ENCODE results near the gene BANK1. TPM values are rescaled to one million over a fixed set of nuclear protein-coding genes. Genes with fewer than 3 reads are reported as not detected.

The BANK1 gene
- total and polyA plus RNA-seq, 10 of the 15 experiments (the other 5 are each of a cell fraction or from before 2014, with no cell fraction given), result 0.13 to 2.1 (median 0.42) TPM

DNA sequence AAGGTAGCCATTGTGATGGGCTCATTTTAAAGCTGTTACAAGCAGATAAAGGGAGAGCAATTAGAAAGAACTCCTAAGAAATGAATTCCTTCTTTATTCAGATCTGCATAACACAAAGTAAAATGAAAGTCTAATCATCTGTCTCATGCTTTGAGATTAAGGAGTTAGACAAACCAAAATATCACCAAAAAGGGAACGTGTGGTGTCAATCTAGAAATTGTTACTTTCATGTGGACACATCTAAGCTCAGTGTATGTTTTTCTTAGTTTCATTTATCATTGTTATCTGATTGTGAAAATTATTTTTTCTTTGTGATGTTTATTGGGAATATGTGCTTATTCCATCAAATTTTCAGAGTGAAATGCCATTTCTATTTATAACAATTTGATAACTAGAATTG is 80.3 kb downstream of the BANK1 start (continued):
- TF ChIP-seq CBX3 (IDR thresholded peaks at IDR 0.05; ENCODE audit: borderline replicate concordance, low read depth), result no peak
- no peak for TF ChIP-seq BCL11A (IDR thresholded peaks at IDR 0.05; ENCODE audit: low read depth, low read length)
- no peak for TF ChIP-seq STAT3 (IDR thresholded peaks at IDR 0.05; ENCODE audit: low read depth, low read length)
- TF ChIP-seq SUPT20H (IDR thresholded peaks at IDR 0.05; ENCODE audit: borderline replicate concordance, control insufficient read depth, low read depth, low read length), result no peak
- TF ChIP-seq FOXM1 (IDR thresholded peaks at IDR 0.05; ENCODE audit: low read depth, low read length), result no peak
- no peak for TF ChIP-seq RELA (IDR thresholded peaks at IDR 0.05; ENCODE audit: borderline replicate concordance, partially characterized antibody)
- TF ChIP-seq NR2F1 (conservative IDR thresholded peaks at IDR 0.05), result no peak
- no peak for TF ChIP-seq RUNX3 (IDR thresholded peaks at IDR 0.05; ENCODE audit: low read length)
- TF ChIP-seq, protein P1, sequence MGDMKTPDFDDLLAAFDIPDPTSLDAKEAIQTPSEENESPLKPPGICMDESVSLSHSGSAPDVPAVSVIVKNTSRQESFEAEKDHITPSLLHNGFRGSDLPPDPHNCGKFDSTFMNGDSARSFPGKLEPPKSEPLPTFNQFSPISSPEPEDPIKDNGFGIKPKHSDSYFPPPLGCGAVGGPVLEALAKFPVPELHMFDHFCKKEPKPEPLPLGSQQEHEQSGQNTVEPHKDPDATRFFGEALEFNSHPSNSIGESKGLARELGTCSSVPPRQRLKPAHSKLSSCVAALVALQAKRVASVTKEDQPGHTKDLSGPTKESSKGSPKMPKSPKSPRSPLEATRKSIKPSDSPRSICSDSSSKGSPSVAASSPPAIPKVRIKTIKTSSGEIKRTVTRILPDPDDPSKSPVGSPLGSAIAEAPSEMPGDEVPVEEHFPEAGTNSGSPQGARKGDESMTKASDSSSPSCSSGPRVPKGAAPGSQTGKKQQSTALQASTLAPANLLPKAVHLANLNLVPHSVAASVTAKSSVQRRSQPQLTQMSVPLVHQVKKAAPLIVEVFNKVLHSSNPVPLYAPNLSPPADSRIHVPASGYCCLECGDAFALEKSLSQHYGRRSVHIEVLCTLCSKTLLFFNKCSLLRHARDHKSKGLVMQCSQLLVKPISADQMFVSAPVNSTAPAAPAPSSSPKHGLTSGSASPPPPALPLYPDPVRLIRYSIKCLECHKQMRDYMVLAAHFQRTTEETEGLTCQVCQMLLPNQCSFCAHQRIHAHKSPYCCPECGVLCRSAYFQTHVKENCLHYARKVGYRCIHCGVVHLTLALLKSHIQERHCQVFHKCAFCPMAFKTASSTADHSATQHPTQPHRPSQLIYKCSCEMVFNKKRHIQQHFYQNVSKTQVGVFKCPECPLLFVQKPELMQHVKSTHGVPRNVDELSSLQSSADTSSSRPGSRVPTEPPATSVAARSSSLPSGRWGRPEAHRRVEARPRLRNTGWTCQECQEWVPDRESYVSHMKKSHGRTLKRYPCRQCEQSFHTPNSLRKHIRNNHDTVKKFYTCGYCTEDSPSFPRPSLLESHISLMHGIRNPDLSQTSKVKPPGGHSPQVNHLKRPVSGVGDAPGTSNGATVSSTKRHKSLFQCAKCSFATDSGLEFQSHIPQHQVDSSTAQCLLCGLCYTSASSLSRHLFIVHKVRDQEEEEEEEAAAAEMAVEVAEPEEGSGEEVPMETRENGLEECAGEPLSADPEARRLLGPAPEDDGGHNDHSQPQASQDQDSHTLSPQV (IDR thresholded peaks at IDR 0.05), result no peak
- no peak for TF ChIP-seq MXI1 (IDR thresholded peaks at IDR 0.05; ENCODE audit: low read depth, low read length)

Data from GM12878 (cell line).